ENCODE measurements around the gene NCKAP1. TPM values are rescaled to one million over a fixed set of nuclear protein-coding genes. Genes with fewer than 3 reads are reported as not detected.
"Not testable (repeated sequence)": the region's sequence is repeated elsewhere in the genome, so short reads cannot be mapped to it uniquely, and the experiment has no call there.

NCKAP1 gene
- total RNA-seq, 5 donors from 2014 or later (not counting 1 experiment from before 2014, with no cell fraction given): 2.6 to 7.6 (median 4.9) TPM

GRCh38 chr2:183017845-183018244, 20.4 kb downstream of the NCKAP1 start:
- H3K27ac Mint-ChIP-seq; H3K27ac ChIP-seq (ENCODE audit: low read length); ATAC-seq (replicated peaks in 1 of 4); H3K9me3 ChIP-seq; H3K36me3 ChIP-seq (ENCODE audit: control insufficient read depth in 2 of 2, extremely low read depth in 1 of 2, insufficient read depth in 1 of 2, low read length in 1 of 2); H3K9me3 Mint-ChIP-seq; H3K4me1 ChIP-seq (ENCODE audit: control insufficient read depth in 1 of 2, extremely low read depth in 1 of 2, insufficient read depth in 2 of 2, low read length in 2 of 2); H3K4me3 Mint-ChIP-seq; DNase-seq; H3K4me1 Mint-ChIP-seq; CTCF ChIA-PET; H3K4me3 ChIP-seq (ENCODE audit: control insufficient read depth in 1 of 2, extremely low read depth in 1 of 2, low read length in 1 of 2); H3K27me3 ChIP-seq (replicated peaks in 1 of 2; ENCODE audit: control insufficient read depth in 2 of 2, extremely low read depth in 1 of 2, insufficient read depth in 2 of 2, low read length in 1 of 2): not testable (repeated sequence)
- POLR2A ChIA-PET: interaction anchor here (0.6 to 1.0 kb wide), 2 partner anchors 11 to 356 kb away, joined by 3 to 5 read pairs; no protein-coding TSS in a partner anchor
- Mint-ChIP-seq H3K36me3 (peaks cover 24% of the 10 kb centered on the region), H3K27me3 (peaks cover 0 to 17% of the 10 kb centered on the region in 2 donors)
- WGBS (ENCODE audit: insufficient coverage): 91% methylated on average over 10 of the region's 11 CpGs

- no peak overlapping the region for H3K4me3 Mint-ChIP-seq
- no peaks in the 10 kb centered on the region for H3K9me3 Mint-ChIP-seq
- no CpG with 5 or more reads among the region's 2 CpGs for WGBS (ENCODE audit: insufficient coverage)
- Histone ChIP-seq H3K27me3 (replicated peaks in 1 of 2; ENCODE audit: control insufficient read depth in 2 of 2, extremely low read depth in 1 of 2, insufficient read depth in 2 of 2, low read length in 1 of 2) (no peaks in the 10 kb centered on the region), H3K4me1 (ENCODE audit: control insufficient read depth in 1 of 2, extremely low read depth in 1 of 2, insufficient read depth in 2 of 2, low read length in 2 of 2) (no peaks in the 10 kb centered on the region), H3K27ac (ENCODE audit: low read length) (no peak overlapping the region), H3K4me3 (ENCODE audit: control insufficient read depth in 1 of 2, extremely low read depth in 1 of 2, low read length in 1 of 2) (no peak overlapping the region), H3K9me3 (no peaks in the 10 kb centered on the region), H3K36me3 (ENCODE audit: control insufficient read depth in 2 of 2, extremely low read depth in 1 of 2, insufficient read depth in 1 of 2, low read length in 1 of 2) (no peaks in the 10 kb centered on the region)
- H3K4me1 Mint-ChIP-seq: peaks cover 0 to 3% (median 0%) of the 10 kb centered on the region in 3 donors
- H3K27me3 Mint-ChIP-seq: peaks cover 0 to 17% of the 10 kb centered on the region in 2 donors
- H3K36me3 Mint-ChIP-seq: peaks cover 12% of the 10 kb centered on the region
- no peak overlapping the region for H3K27ac Mint-ChIP-seq
- CTCF ChIA-PET: interaction anchor here in 1 of 2 donors (0.5 to 0.9 kb wide), 2 partner anchors 9 to 12 kb away, joined by 3 read pairs; no protein-coding TSS in a partner anchor
- POLR2A ChIA-PET: no interaction called here
- ATAC-seq (replicated peaks in 1 of 4) (no peak), DNase-seq (no peak)
These were observed 24.3 kb downstream of the NCKAP1 start for GRCh38 chr2:183014005-183014404.

GRCh38 chr2:183011743-183012142, 26.5 kb downstream of the NCKAP1 start:
- H3K27me3 ChIP-seq (replicated peaks in 1 of 2; ENCODE audit: control insufficient read depth in 2 of 2, extremely low read depth in 1 of 2, insufficient read depth in 2 of 2, low read length in 1 of 2): no peaks in the 10 kb centered on the region
- no peak overlapping the region for H3K27ac ChIP-seq (ENCODE audit: low read length)
- DNase-seq (no peak), ATAC-seq (replicated peaks in 1 of 4) (no peak)
- no peak overlapping the region for H3K4me3 ChIP-seq (ENCODE audit: control insufficient read depth in 1 of 2, extremely low read depth in 1 of 2, low read length in 1 of 2)
- no peaks in the 10 kb centered on the region for H3K9me3 Mint-ChIP-seq
- H3K27me3 Mint-ChIP-seq: peaks cover 0 to 15% of the 10 kb centered on the region in 2 donors
- ChIA-PET POLR2A (no interaction called here), CTCF (no interaction called here)
- peaks cover 9% of the 10 kb centered on the region for H3K36me3 Mint-ChIP-seq
- H3K4me1 ChIP-seq (ENCODE audit: control insufficient read depth in 1 of 2, extremely low read depth in 1 of 2, insufficient read depth in 2 of 2, low read length in 2 of 2): no peaks in the 10 kb centered on the region
- no peaks in the 10 kb centered on the region for H3K9me3 ChIP-seq
- peaks cover 0 to 3% (median 0%) of the 10 kb centered on the region in 3 donors for H3K4me1 Mint-ChIP-seq
- no peak overlapping the region for H3K4me3 Mint-ChIP-seq
- no peaks in the 10 kb centered on the region for H3K36me3 ChIP-seq (ENCODE audit: control insufficient read depth in 2 of 2, extremely low read depth in 1 of 2, insufficient read depth in 1 of 2, low read length in 1 of 2)
- no peak overlapping the region for H3K27ac Mint-ChIP-seq
- whole genome bisulfite sequencing (ENCODE audit: insufficient coverage): no CpG with 5 or more reads among the region's 2 CpGs

DNA sequence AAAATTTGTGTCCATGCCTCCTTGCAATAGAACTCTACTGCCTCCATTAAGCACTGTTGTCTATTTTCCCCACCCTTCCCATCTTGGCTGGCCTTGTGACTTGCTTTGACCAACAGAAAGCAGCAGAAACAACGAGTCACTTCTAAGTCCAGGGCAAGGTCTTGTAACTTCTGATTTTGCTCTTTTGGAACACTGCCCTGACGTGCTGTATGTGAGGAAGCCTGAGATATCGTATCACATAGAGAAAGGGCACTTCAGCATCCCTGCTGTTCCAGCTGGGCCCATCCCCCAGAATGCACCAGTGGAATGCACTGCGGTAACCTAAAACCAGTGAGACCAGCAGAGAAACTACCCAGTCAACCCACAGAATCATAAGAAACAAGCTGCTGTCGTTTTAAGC, 28.1 kb downstream of the NCKAP1 start:
- Mint-ChIP-seq H3K27me3 (peaks cover 0 to 11% of the 10 kb centered on the region in 2 donors), H3K9me3 (no peaks in the 10 kb centered on the region), H3K4me3 (no peak overlapping the region), H3K4me1 (peaks cover 0 to 3% (median 0%) of the 10 kb centered on the region in 3 donors), H3K36me3 (peaks cover 6% of the 10 kb centered on the region), H3K27ac (no peak overlapping the region)
- ChIA-PET CTCF (no interaction called here), POLR2A (interaction anchor here in 1 of 2 donors (0.6 kb wide), 1 partner anchor 40 kb away, joined by 4 read pairs; no protein-coding TSS in a partner anchor)
- H3K9me3 ChIP-seq: no peaks in the 10 kb centered on the region
- WGBS (ENCODE audit: insufficient coverage): 92% methylated on average over 3 of the region's 5 CpGs
- H3K4me3 ChIP-seq (ENCODE audit: control insufficient read depth in 1 of 2, extremely low read depth in 1 of 2, low read length in 1 of 2): no peak overlapping the region
- no peaks in the 10 kb centered on the region for H3K4me1 ChIP-seq (ENCODE audit: control insufficient read depth in 1 of 2, extremely low read depth in 1 of 2, insufficient read depth in 2 of 2, low read length in 2 of 2)
- no peak for DNase-seq
- H3K27me3 ChIP-seq (replicated peaks in 1 of 2; ENCODE audit: control insufficient read depth in 2 of 2, extremely low read depth in 1 of 2, insufficient read depth in 2 of 2, low read length in 1 of 2): no peaks in the 10 kb centered on the region
- no peak overlapping the region for H3K27ac ChIP-seq (ENCODE audit: low read length)
- H3K36me3 ChIP-seq (ENCODE audit: control insufficient read depth in 2 of 2, extremely low read depth in 1 of 2, insufficient read depth in 1 of 2, low read length in 1 of 2): no peaks in the 10 kb centered on the region
- no peak for ATAC-seq (replicated peaks in 1 of 4)

DNA sequence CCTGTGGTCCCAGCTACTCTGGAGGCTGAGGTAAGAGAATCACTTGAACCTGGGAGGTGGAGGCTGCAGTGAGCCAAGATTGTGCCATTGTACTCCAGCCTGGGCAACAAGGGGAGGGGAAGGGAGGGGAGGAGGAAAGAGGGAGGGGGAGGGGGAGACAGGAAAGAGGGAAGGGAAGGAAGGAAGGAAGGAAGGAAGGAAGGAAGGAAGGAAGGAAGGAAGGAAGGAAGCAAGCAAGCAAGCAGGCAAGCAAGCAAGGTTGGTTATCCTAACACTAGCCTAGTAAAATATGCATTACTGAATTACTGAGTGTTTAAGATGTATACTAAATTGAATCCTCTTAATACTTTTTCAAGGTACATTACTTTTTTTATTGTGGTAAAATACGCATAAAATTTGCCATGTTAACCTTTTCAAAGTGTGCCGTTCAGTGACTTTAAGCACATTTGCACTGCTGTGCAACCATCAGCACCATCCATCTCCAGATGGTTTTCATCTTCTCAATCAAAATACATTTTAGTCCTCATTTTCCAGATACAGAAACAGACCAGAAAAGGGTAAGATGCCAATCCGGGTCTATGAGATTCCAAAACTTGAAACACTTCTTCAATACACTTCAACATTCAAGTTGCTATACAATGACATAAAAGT, 28.9 kb downstream of the NCKAP1 start:
- Histone ChIP-seq H3K4me1 (ENCODE audit: control insufficient read depth in 1 of 2, extremely low read depth in 1 of 2, insufficient read depth in 2 of 2, low read length in 2 of 2) (no peaks in the 10 kb centered on the region), H3K36me3 (ENCODE audit: control insufficient read depth in 2 of 2, extremely low read depth in 1 of 2, insufficient read depth in 1 of 2, low read length in 1 of 2) (no peaks in the 10 kb centered on the region), H3K9me3 (no peaks in the 10 kb centered on the region), H3K27ac (ENCODE audit: low read length) (no peak overlapping the region), H3K27me3 (replicated peaks in 1 of 2; ENCODE audit: control insufficient read depth in 2 of 2, extremely low read depth in 1 of 2, insufficient read depth in 2 of 2, low read length in 1 of 2) (no peaks in the 10 kb centered on the region), H3K4me3 (ENCODE audit: control insufficient read depth in 1 of 2, extremely low read depth in 1 of 2, low read length in 1 of 2) (no peak overlapping the region)
- ChIA-PET POLR2A (no interaction called here), CTCF (interaction anchor here in 1 of 2 donors (0.5 kb wide), 1 partner anchor 847 kb away, joined by 5 read pairs; no protein-coding TSS in a partner anchor)
- DNase-seq (no peak), ATAC-seq (replicated peaks in 1 of 4) (no peak)
- 100% methylated on average over 2 of the region's 3 CpGs for WGBS (ENCODE audit: insufficient coverage)
- Mint-ChIP-seq H3K4me1 (peaks cover 0 to 3% (median 0%) of the 10 kb centered on the region in 3 donors), H3K9me3 (no peaks in the 10 kb centered on the region), H3K27ac (no peak overlapping the region), H3K4me3 (no peak overlapping the region), H3K27me3 (peaks cover 0 to 11% of the 10 kb centered on the region in 2 donors), H3K36me3 (peaks cover 6% of the 10 kb centered on the region)

GRCh38 chr2:183001948-183002347, 36.3 kb downstream of the NCKAP1 start:
- no peaks in the 10 kb centered on the region for H3K27me3 ChIP-seq (replicated peaks in 1 of 2; ENCODE audit: control insufficient read depth in 2 of 2, extremely low read depth in 1 of 2, insufficient read depth in 2 of 2, low read length in 1 of 2)
- H3K4me3 ChIP-seq (ENCODE audit: control insufficient read depth in 1 of 2, extremely low read depth in 1 of 2, low read length in 1 of 2): no peak overlapping the region
- peaks cover 25% of the 10 kb centered on the region for H3K36me3 Mint-ChIP-seq
- H3K9me3 ChIP-seq: no peaks in the 10 kb centered on the region
- H3K27me3 Mint-ChIP-seq: no peaks in the 10 kb centered on the region
- CTCF ChIA-PET: no interaction called here
- no peaks in the 10 kb centered on the region for H3K4me1 ChIP-seq (ENCODE audit: control insufficient read depth in 1 of 2, extremely low read depth in 1 of 2, insufficient read depth in 2 of 2, low read length in 2 of 2)
- no peak overlapping the region for H3K27ac ChIP-seq (ENCODE audit: low read length)
- H3K4me1 Mint-ChIP-seq: no peaks in the 10 kb centered on the region
- no peak overlapping the region for H3K4me3 Mint-ChIP-seq
- POLR2A ChIA-PET: interaction anchor here in 1 of 2 donors (0.7 kb wide), 1 partner anchor 1375 kb away, joined by 3 read pairs; no protein-coding TSS in a partner anchor
- DNase-seq (no peak), ATAC-seq (replicated peaks in 1 of 4) (no peak)
- no peak overlapping the region for H3K27ac Mint-ChIP-seq
- H3K36me3 ChIP-seq (ENCODE audit: control insufficient read depth in 2 of 2, extremely low read depth in 1 of 2, insufficient read depth in 1 of 2, low read length in 1 of 2): no peaks in the 10 kb centered on the region
- no CpG with 5 or more reads among the region's 2 CpGs for WGBS (ENCODE audit: insufficient coverage)
- H3K9me3 Mint-ChIP-seq: no peaks in the 10 kb centered on the region
